GM18870 (cell line): ENCODE data around the gene KCNK4.

ENCODE experiments used
- ATAC-seq: cut with Tn5 transposase; IDR thresholded peaks from one replicate; pipeline ENCODE4 v1.9.1; 2021; ENCODE audit warnings: moderate library complexity; ENCODE audit not compliant: unreplicated experiment

The KCNK4 gene

GRCh38 chr11:64253043-64253442 lies 38.1 kb upstream of the KCNK4 start:
- ATAC-seq, result no peak

- no peak for ATAC-seq
These were observed 37.6 kb upstream of the KCNK4 start for GRCh38 chr11:64253481-64253880.

GRCh38 chr11:64254326-64254725 lies 36.8 kb upstream of the KCNK4 start:
- no peak for ATAC-seq

- ATAC-seq, result no peak
These were observed 35.7 kb upstream of the KCNK4 start for GRCh38 chr11:64255135-64256128.

GRCh38 chr11:64256300-64256699 lies 34.8 kb upstream of the KCNK4 start:
- ATAC-seq, result no peak

GRCh38 chr11:64258356-64258755 lies 32.7 kb upstream of the KCNK4 start:
- no peak for ATAC-seq

- no peak for ATAC-seq
These were observed 32.1 kb upstream of the KCNK4 start for GRCh38 chr11:64258946-64259532.

GRCh38 chr11:64259533-64260067 lies 31.5 kb upstream of the KCNK4 start:
- no peak for ATAC-seq

GRCh38 chr11:64260147-64260708 lies 30.9 kb upstream of the KCNK4 start:
- no peak for ATAC-seq

GRCh38 chr11:64261556-64262080 lies 29.5 kb upstream of the KCNK4 start:
- no peak for ATAC-seq

GRCh38 chr11:64262271-64263002 lies 28.7 kb upstream of the KCNK4 start:
- ATAC-seq, result no peak

- ATAC-seq, result no peak
These were observed 27.8 kb upstream of the KCNK4 start for GRCh38 chr11:64263021-64263946.

- ATAC-seq, result no peak
These were observed 27.2 kb upstream of the KCNK4 start for GRCh38 chr11:64263947-64264317.

- ATAC-seq, result no peak
These were observed 26.7 kb upstream of the KCNK4 start for GRCh38 chr11:64264371-64264852.

GRCh38 chr11:64265176-64266160 lies 25.6 kb upstream of the KCNK4 start:
- ATAC-seq, result no peak

- no peak for ATAC-seq
These were observed 24.8 kb upstream of the KCNK4 start for GRCh38 chr11:64266339-64266738.

- no peak for ATAC-seq
These were observed 23.7 kb upstream of the KCNK4 start for GRCh38 chr11:64267207-64267945.
